GM21528 (cell line): Measurements from ENCODE around the gene HOXA4.

Source experiments
- ATAC-seq: cut with Tn5 transposase; IDR thresholded peaks from one replicate; pipeline ENCODE4 v1.9.1; 2021; ENCODE audit warnings: mild to moderate bottlenecking, moderate library complexity; ENCODE audit not compliant: unreplicated experiment, low FRiP score

Gene HOXA4

DNA sequence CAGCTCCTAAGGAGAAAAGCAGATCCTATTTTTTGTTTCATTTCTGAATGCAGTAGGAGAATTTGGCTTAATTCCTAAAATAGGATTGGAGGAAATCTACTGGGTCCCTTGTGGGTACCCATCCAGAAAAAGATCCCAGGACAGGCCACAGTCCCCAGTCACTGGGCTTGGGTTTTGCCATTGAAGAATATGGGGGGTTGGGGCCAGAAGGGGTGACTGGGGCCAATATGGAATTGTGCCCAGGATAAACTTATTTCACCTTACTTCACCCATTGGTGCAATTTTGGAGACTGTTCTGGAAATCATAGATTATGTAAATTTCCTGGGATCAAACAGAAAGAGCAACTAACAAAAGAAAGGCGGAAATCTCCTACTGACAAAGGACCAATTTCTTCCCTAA lies 7.9 kb upstream of the HOXA4 start:
- ATAC-seq: no peak

DNA sequence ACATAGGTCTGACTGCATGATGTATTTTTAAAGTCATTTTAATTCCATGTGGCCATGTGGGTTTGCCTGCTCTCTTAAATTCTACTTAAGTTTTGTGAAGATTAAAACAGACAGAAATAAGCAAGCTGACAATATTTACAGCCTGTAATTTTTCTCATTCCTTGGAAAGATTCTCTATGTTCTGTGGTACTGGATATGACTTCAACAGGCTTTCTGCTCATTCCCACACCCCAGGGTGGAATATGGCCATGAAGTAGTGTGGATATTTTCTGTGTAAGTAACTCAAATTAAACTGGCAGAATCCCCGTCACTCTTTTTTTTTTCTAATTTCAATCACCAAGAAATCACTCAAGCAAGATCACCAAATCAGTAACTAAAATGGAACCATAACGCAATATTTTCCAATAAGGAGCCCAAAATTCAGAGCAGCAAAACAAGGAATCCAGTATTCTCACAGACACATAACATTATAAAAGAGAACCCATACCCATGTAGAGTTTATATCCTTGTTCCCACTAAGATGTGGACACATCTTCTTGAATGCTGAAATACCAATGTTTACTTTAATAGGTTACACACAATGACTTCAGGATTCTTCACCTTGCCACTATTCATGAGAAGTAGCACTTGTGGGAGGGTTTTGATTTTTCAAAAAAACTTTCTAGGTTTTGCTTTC lies 7.2 kb upstream of the HOXA4 start:
- no peak for ATAC-seq

DNA sequence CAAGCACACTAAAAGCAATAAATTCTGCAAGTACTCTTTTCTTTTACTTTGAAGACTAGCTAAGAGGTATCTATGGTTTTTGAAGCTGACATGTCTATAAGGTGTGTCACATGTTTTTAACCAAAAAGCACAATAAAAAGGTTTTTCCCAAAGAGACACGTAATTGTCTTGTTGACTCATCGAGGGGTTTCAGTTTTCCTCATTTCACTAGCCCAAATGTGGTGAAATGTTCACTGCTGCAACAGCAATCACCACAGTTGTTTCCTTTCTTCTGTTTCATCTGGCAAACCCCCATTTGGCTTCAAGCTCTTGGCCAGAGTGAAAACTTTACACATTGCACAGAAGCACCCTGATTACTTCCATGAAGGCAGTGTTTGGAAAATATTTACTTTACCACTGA lies 3.8 kb upstream of the HOXA4 start:
- no peak for ATAC-seq

DNA sequence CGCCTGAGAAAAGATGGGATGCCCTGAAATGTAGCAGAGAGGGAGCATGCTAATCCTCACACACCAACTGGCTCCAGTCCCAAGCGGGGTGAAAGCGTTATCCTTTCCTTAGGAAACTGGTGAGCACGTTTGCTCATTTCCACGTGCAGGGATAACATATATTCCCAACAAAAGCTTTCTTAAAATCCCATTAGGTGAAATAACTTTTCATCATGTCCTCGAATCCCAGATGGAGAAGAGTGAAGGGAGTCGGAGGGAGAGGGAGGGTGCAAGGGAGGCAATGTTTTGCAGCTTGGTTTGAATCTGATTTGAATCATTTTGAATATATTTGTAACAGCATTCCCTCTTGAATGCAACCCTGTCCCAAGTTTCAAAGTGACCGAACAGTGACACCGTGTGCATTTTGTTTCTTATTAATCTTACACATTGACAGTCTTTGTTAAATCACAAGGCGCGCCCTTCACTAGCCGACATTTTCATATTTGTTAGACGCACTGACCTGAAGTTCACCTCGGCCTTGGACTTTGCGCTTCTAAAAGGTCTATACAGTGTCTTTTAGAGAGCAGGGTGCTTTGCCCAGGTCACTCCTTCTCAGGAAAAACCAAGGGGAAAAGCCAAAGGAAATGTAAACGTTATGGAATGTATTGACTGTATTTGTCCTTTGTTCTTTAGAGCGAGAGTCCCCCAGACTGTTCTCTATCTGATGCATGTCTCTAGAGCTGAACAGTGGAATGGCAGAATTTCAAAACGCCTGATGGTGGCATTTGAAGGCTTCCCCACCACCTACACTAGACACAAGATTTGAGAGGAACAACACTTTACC lies 3.1 kb upstream of the HOXA4 start:
- no peak for ATAC-seq

DNA sequence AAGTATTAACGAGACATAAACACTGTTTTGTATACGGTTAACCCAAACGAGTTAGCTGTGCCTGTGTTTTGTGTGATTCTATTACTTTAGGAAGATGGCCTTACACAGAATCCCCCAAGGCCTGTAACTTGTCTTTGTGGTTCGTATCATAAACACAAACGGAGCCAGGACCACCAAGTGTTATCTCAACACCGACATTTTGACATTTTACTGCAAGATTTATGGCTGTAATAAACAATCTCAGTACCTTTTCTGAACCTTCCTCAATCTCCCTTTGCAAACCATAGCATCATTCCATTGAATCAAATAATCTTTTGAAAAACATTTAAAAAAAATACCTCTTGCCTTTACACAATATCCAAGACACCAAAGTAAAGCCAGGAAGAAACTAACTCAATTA lies 2.4 kb upstream of the HOXA4 start:
- no peak for ATAC-seq

DNA sequence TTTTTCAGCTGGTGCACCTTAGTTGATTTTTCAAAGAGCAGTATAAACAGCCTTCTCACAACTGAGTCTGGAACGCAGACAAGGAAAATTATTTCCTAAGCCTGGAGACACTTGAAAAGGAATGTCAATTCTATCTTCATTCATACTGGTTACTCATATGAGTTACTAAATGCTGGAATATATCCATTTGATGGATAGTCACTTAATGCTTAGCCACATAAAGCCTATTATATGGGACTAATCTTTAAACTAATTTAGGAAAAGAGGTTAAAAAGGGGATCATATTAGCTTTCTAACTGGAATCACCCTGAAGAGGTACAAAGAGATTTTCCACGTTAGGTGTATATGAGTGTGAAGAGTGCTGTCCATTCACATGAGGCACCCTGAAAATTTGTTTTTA lies 1.7 kb upstream of the HOXA4 start:
- ATAC-seq: no peak

DNA sequence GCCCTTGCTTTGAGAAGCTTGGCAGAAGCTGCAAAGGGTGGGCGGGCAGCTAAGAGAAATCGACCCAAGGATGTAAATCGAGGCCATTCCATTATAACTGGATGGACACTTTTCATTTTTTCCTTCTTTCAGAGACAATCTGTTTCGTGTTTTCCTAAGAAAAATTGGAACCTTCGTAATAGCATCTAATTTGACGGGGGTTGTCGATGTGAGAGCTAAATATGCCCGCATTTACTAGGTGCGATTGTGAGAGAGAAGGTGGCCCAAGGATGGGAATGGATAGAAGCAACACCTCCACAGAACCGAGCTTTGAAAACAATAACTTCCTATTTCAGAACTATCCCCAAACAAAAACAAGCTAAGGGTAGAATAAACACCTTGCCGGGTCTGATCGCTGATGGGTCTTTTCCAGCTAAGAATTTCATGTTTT lies 848 bp upstream of the HOXA4 start:
- ATAC-seq: no peak

DNA sequence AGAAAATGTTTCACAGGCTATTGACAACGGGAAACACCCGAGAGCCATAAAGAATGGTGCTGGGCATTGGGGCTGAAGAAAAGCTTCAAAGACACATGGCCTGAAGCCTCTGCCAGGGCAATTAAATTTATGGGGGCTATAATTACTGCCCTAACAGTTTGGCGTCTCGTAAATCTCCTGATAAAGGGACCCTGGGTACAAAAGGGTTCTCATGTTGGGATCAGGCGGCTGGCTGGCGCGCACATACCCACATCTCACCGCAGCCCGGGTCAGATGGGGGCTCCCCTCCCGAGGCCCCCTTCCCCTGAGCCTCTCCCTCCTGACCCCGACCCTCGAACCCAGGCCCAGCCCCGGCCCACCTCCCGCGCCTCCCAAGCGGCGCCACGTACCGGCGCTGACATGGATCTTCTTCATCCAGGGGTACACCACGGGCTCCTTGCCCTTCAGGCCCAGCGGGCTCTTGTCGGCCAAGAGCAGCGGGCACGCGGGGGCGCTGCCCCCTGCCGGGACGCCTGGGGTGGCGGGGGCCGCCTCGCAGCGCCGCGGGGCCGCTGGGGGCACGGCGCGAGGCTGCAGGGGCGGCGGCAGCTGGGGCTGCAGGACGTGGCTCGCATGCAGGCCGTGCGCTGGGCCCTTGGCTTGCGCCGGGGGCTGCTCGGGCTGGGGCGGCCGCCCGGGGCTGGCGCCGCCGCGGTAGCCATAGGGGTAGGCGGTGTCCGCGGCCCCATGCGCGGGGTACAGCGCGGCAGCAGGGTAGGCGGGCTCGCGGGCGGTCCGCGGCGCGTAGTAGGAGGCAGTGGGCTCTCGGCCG lies 623 bp downstream of the HOXA4 start:
- no peak for ATAC-seq

DNA sequence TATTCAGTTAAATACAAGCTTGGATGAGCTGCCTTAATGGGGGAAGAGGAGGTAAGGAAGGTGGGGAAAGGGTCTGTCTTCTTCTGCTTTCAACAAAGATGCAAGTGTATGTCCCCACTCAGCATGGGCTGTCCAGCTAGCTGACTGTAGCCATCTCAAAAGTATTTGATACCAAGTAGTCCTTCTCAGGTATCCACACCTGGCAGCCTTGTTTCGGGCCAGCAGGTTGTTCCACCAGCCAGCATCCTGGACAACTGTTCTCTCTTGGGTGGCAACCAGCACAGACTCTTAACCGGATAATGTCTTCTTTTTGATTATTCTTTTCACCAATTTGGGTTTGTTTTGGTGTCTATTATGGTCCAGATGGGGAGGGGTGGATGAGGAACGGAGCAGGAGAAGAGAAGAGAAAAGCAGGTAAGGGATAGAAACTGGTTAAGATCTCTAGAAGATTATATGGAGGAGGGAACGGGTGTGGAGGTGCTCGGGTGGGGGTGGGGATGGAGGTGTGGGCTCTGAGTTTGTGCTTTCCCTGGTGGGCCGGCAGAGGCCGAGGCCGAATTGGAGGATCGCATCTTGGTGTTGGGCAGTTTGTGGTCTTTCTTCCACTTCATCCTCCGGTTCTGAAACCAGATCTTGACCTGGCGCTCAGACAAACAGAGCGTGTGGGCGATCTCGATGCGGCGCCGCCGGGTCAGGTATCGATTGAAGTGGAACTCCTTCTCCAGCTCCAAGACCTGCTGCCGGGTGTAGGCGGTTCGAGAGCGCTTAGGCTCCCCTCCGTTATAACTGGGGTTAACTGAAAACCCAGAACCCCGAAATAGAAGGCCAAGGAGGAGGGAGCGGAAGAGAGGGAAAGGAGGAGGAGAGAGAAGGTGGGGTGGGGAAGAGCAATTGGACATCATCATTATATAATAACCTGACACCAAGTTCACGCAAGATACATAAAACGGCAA lies 1.5 kb downstream of the HOXA4 start:
- ATAC-seq: no peak

DNA sequence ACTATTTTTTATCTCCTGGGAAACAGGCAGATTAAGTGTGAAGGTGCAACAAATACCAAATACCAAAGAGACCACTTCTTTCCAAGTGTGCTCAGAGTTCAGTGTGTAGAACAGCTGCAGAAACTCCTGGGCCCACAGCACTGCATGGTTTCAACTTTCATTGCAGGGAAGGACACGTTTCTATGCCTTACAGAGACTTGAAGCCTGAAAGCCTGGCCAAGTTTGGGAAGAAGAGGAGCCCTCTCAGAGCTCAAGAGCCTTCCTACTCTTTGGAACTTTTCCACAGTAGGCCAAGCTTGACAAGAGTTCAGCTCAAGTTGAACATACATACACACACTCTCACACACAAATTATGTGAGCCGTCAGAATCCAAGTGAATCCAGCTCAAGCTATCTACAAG lies 2.5 kb downstream of the HOXA4 start:
- no peak for ATAC-seq

DNA sequence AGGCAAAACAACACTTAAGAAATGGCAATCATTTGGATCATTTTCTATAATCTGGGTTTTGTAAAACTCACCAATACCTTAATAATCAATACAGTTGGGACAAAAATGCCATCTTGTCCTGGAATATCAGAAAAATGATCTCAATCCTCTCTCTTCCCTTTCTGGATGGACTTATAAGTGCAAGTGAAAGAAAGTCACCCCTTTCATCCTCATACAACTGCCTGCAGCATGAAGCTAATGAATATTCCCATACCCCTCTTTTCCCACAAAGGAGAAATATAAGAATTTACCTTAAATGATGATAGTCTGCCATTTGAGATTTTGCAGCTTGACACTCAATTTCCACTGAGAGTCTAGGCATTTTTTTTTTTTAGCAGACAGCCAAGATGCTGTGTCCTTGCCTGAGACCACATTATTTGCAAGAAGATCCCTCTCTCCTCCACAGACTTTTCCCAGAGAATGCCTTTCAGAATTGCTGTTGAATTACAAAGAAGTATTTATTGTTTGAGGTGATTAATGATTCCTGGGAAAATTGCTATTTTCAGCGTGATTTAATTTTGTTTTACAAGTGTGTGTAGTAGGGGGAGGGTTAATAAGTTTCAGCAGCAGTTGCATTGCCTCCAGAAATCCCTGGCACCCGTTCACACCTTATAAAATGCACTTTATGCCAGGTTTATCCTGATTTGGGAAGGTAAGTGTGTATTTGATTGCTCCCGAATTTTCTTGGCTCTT lies 3.8 kb downstream of the HOXA4 start:
- ATAC-seq: no peak

DNA sequence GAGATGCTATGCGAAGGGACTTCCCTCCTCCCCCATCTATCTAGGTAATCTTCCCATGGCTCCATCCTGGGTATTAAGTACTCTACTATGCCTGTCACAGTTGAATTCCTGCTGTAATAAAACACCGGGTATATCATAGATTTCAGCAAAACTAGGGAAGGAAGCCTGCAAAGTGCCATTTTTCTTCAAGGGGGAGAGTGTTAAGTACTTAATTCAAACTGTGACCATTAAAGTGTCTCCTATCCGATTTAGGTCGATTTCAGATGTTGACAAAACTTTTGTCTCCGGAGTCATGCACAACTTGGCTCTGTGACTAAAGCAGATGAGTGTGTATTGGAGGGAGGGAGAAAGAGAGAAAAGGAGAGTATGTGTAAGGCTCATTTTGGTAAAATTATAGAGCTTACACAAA lies 4.6 kb downstream of the HOXA4 start:
- ATAC-seq: no peak

DNA sequence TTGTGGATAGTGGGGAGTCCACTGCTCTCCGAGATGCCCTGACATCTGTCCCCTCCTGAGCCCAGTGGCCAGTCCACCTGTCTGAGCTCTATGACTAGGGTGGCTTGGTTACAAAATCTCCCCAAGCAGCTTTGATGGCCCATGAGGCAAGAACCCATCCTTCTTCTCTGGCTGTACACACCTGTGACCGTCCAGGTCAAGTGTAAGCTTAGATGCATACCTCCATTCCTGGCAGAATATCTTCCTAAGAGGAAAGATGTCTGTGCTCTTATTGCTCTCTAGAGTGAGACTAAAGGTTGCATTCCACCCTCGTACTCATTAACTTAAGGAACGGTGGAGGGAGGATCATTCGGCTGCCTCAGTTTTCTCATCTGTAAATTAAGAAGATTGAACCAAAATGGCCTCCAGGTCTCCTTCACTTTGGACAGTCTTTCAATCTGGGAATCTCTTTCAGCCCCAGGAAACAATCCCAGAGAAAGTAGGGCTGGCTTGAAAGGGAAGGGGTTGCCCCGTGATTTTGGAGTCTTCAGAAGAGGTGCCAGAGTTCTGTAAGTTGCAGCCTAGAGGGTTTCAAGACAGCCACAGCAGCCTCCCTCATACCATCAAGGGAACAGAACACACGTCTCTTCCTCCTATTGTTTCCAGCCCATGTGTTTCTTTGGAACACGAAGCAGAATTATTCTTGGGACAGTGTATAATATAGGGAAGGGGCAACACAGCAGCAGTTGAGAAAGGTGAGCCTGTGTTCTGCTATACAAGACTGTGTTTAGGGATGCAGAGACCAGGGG lies 5.5 kb downstream of the HOXA4 start:
- no peak for ATAC-seq

DNA sequence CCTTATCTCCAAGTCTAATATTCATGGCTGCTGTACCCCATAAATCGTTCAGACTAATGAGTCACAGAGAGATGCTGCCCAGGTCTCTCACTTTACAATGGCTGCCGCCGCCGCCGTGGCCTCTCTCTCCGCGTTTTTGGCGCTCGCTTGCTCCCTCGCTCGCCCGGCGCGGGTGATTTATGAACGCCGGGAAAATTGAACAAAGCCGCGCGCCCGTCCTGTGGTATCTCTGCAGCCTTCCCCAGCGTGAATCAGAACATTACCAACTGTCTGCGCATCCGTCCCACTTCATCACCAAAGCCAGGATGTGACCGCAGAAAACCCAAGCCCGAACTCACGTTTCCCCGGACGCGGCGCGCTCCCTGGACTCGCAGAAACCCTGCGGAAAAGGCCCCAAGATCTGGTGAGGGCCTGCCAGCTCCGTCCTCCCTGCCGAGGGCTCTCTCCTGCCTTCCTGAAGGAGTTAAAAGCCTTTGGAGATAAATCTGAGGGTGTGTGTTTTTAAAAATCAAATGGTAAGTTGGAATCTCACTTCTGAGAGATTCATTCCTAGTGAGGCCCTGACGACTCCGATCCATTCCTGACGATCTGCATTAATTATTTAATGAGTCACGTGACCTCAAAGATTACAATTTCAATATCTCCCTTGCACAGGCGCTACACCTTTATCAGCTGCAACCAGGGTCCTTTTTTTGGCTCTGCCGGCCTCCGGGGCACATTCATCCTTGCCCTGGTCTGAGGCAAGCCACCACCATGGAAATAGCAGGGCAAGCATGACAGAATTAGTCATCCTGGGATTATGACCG lies 6.3 kb downstream of the HOXA4 start:
- ATAC-seq: no peak

DNA sequence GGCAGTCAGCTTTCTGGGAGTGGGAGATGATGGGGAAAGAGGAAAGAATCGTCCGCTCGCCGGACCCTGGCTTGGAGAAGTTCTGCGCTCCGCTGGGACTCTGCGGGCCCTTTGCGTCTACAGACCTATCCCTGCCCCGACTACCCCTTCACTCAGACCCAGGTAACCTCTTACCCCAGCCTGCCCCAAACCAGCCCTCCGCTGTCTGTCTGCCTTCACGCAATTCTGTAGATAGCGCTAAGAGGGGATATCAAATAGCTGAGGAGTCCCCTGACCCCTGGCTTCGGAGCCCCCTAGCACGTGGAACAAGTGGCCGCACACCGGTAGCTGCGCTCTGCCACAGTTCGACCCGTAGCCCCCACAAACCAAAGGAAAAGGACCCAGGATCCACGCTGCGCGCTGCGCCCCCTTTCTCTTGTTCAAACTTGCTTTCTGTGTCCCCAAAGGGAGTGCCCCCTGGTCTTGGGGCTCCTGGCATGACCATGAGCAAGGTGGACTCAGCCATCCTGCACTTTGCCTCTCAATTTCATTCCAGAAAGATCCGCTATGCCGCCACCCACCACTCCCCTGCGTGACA lies 7.0 kb downstream of the HOXA4 start:
- ATAC-seq: no peak

DNA sequence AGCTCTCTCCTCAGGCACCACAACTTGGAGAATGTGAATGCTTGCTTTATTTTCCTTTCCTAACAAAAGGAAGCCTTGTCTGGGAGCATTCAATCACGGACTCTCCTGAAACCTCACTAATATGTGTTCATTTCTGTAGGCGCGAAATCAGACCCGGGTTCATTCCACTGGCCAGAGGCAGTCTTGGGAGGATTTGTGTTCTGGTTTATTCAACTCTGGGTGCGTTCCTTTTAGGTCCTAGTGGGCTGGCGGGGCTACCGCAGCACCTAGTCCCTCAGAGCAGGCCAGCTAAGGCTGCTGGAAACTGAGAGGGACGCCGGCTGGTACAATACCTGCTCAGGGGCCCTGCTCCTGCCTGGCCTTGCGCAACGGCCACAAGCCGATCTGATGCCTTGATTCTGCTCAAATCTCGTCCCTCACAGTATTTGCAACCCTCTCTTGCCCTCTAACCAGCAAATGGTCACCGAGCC lies 7.5 kb downstream of the HOXA4 start:
- no peak for ATAC-seq

DNA sequence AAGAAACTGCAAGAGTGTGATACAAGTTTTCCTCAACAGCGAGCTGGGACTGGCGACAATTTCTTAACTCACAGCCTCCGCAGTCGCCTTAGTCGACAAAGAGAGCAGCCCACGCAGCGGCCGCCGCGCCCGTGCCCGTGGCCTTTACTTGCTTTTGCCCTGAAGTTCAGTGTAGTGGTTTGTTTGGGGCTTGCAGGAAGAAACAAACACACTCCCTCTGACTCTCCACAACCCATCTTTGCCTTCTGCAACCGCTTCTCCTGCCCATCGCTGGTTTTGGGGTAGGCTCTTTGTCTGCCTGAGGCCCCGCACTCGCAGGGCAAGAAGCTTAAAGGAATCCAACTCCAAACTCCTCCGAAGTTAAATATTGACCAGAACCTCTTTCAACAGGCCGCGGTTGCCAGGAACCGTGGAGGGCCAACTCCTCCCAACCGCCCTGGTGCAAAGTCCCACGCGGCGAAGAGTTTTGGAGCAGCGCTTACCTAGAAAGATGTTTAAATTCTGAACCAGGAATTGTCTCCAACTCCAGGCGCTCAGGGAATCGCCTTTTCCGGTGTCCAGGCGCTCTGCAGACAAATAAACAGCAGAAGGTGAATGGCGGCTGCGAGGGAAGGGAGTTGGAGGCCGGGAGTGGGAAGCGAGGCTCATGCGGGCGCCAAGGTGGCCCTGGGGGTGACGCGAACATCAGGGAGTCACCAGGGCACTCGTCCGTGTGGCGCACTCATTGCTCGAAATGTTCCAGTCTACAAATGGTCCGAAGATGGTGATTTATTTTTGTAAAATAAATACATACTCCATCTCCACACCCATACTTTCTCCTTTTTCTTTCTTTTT lies 8.3 kb downstream of the HOXA4 start:
- ATAC-seq: no peak
